A549 (cell line): Measurements from ENCODE around the gene SLC9C1. TPM values are rescaled to one million over a fixed set of nuclear protein-coding genes. Genes with fewer than 3 reads are reported as not detected.

Experiments
- ATAC-seq, 2 experiments: fragments of 200-7000 bp in 1 of 2; fragments of >200 bp in 1 of 2; cut with Nextera tagmentation in 1 of 2; cut with Tn5 transposase in 1 of 2; 3 replicates each; pipeline versions ENCODE4 v1.8.0 to v1.9.1; 2018 to 2020; ENCODE audit warnings: mild to moderate bottlenecking in 1 of 2, moderate library complexity in 1 of 2
- CTCF ChIA-PET: fragments of 300-600 bp; sonication (Branson Sonifier 250); formaldehyde crosslinking; extraction: SDS; loops from one replicate; lab custom pipeline; 2021; ENCODE audit warnings: antibody characterized with exemption, inconsistent platforms; lab: Yijun Ruan, JAX
- POLR2A ChIA-PET: fragments of 350-600 bp; formaldehyde crosslinking; extraction: SDS; loops from one replicate; lab custom pipeline; 2021; ENCODE audit warnings: antibody characterized with exemption, inconsistent platforms; lab: Yijun Ruan, JAX
- DNase-seq, 2 experiments: peaks; one replicate each; pipeline versions ENCODE4 v3.0.0 to v3.0.0-alpha.2; 2011 to 2016; ENCODE audit warnings: low read depth in 1 of 2, low spot score in 1 of 2
- FAIRE-seq: peaks from 2 replicates; lab custom pipeline; 2011; peaks lifted over from hg19 to GRCh38; lab: Jason Lieb, UNC
- H3K27ac ChIP-seq, 2 experiments: fragments of >200 bp; sonication (Bioruptor Twin); formaldehyde crosslinking; 3 replicates each; pipeline ENCODE4 v1.5.1; 2016 to 2017
- H3K4me1 ChIP-seq: fragments of >200 bp; sonication (Bioruptor Twin); formaldehyde crosslinking; 3 replicates; pipeline ENCODE4 v1.6.1; 2016
- H3K4me2 ChIP-seq: fragments of >200 bp; sonication (Bioruptor Twin); formaldehyde crosslinking; 3 replicates; pipeline ENCODE4 v1.6.1; 2016
- H3K4me3 ChIP-seq: fragments of >200 bp; sonication (Bioruptor Twin); formaldehyde crosslinking; 3 replicates; pipeline ENCODE4 v1.5.1; 2016
- H3K9me3 ChIP-seq: fragments of >200 bp; sonication (Bioruptor Twin); formaldehyde crosslinking; 3 replicates; pipeline ENCODE4 v1.6.1; 2016
- BHLHE40 ChIP-seq: IDR thresholded peaks from 2 replicates; pipeline ENCODE4 v1.6.1; 2012; ENCODE audit warnings: low read depth, low read length, inconsistent platforms
- CBX2 ChIP-seq: fragments of 200-600 bp; sonication (generic); IDR thresholded peaks from 2 replicates; pipeline ENCODE4 v1.6.1; 2016; ENCODE audit warnings: low read depth, mild to moderate bottlenecking, borderline replicate concordance
- CHD2 ChIP-seq: fragments of 150-350 bp; IDR thresholded peaks from 2 replicates; pipeline ENCODE4 v1.6.1; 2014; ENCODE audit warnings: low read length; ENCODE audit not compliant: partially characterized antibody
- EHMT2 ChIP-seq: fragments of 200-600 bp; sonication (generic); IDR thresholded peaks from 2 replicates; pipeline ENCODE4 v1.6.1; 2016; ENCODE audit warnings: antibody characterized with exemption, low read depth, mild to moderate bottlenecking, moderate library complexity
- EP300 ChIP-seq, 2 experiments: fragments of >200 bp; sonication (Bioruptor Twin); formaldehyde crosslinking; IDR thresholded peaks; 2 replicates in 1 of 2; 3 replicates in 1 of 2; pipeline ENCODE4 v1.6.1; 2016 to 2017
- ESRRA ChIP-seq: fragments of 150-350 bp; IDR thresholded peaks from 2 replicates; pipeline ENCODE4 v1.6.1; 2014; ENCODE audit warnings: mild to moderate bottlenecking, low read length, borderline replicate concordance
- FOXS1 ChIP-seq: fragments of 250-450 bp; sonication (Bioruptor Pico); IDR thresholded peaks from 2 replicates; pipeline ENCODE4 v1.5.0; 2020; ENCODE audit warnings: mild to moderate bottlenecking, moderate library complexity
- HDAC2 ChIP-seq: fragments of 200-600 bp; sonication (generic); IDR thresholded peaks from 2 replicates; pipeline ENCODE4 v1.6.1; 2016
- JUNB ChIP-seq: fragments of >200 bp; sonication (Bioruptor Twin); formaldehyde crosslinking; IDR thresholded peaks from 2 replicates; pipeline ENCODE4 v1.6.1; 2016
- MAFK ChIP-seq: fragments of 450-650 bp; IDR thresholded peaks from 2 replicates; pipeline ENCODE4 v1.6.1; 2014; ENCODE audit not compliant: partially characterized antibody
- MYC ChIP-seq: IDR thresholded peaks from 2 replicates; pipeline ENCODE4 v1.6.1; 2012; ENCODE audit warnings: mild to moderate bottlenecking, inconsistent platforms, low read length, improper control_type of control experiment, borderline replicate concordance
- NFE2L2 ChIP-seq: fragments of 150-350 bp; conservative IDR thresholded peaks from 2 replicates; pipeline ENCODE4 v1.6.1; 2014; ENCODE audit warnings: low read length
- NPAS2 ChIP-seq: fragments of 250-450 bp; sonication (Bioruptor Pico); IDR thresholded peaks from 2 replicates; pipeline ENCODE4 v1.8.0; 2022; ENCODE audit warnings: mild to moderate bottlenecking, moderate library complexity, borderline replicate concordance
- PBX3 ChIP-seq: IDR thresholded peaks from 2 replicates; pipeline ENCODE4 v1.6.1; 2012
- POLR2A ChIP-seq: IDR thresholded peaks from 2 replicates; pipeline ENCODE4 v1.6.1; 2012; ENCODE audit warnings: mild to moderate bottlenecking, low read length
- RCOR1 ChIP-seq: fragments of 150-350 bp; IDR thresholded peaks from 2 replicates; pipeline ENCODE4 v1.6.1; 2014; ENCODE audit warnings: antibody characterized with exemption, low read length, low read depth
- SMC3 ChIP-seq: fragments of >200 bp; sonication (Bioruptor Twin); formaldehyde crosslinking; IDR thresholded peaks from 3 replicates; pipeline ENCODE4 v1.6.1; 2018; ENCODE audit warnings: inconsistent platforms
- SREBF2 ChIP-seq: fragments of 450-650 bp; IDR thresholded peaks from 2 replicates; pipeline ENCODE4 v1.6.1; 2014; ENCODE audit warnings: mild to moderate bottlenecking, moderate library complexity
- USF2 ChIP-seq: fragments of 450-650 bp; IDR thresholded peaks from 2 replicates; pipeline ENCODE4 v1.6.1; 2014; ENCODE audit warnings: antibody characterized with exemption
- ZC3H11A ChIP-seq: fragments of 450-650 bp; IDR thresholded peaks from 2 replicates; pipeline ENCODE4 v1.6.1; 2014; ENCODE audit warnings: antibody characterized with exemption, mild to moderate bottlenecking
- ZFP36 ChIP-seq: fragments of 450-650 bp; IDR thresholded peaks from 2 replicates; pipeline ENCODE4 v1.6.1; 2014; ENCODE audit warnings: borderline replicate concordance; ENCODE audit not compliant: partially characterized antibody
- ZNF302 ChIP-seq: fragments of 250-450 bp; sonication (Bioruptor Pico); IDR thresholded peaks from 2 replicates; pipeline ENCODE4 v1.9.0; 2021; ENCODE audit warnings: inconsistent platforms, mild to moderate bottlenecking, moderate library complexity
- ZSCAN20 ChIP-seq: fragments of 250-450 bp; sonication (Bioruptor Pico); IDR thresholded peaks from 2 replicates; pipeline ENCODE4 v1.8.0; 2022; ENCODE audit warnings: mild to moderate bottlenecking, moderate library complexity
- WGBS: methylation state at CpG from one replicate; pipeline ENCODE4 v1.1.6; 2017; ENCODE audit errors: missing lambda C conversion rate; 5-methylcytosine and 5-hydroxymethylcytosine counted together
- polyA plus RNA-seq, 4 experiments: library from polyadenylated mRNA; depleted of rRNA in 3 of 4; stranded (reverse); fragments of >200 nt; fragmentation: RNase III in 1 of 4; extraction: RNeasy Plus Mini Kit Qiagen cat#74134 plus additional on column Dnase treatment in 1 of 4; gene quantifications; 2 replicates in 3 of 4; 3 replicates in 1 of 4; pipeline ENCODE4 v1.2.3, GENCODE V29; 2011 to 2017
- TF ChIP-seq, protein P1 (sequence below): fragments of >200 bp; sonication (Bioruptor Twin); formaldehyde crosslinking; IDR thresholded peaks from 3 replicates; pipeline ENCODE4 v1.5.1; 2016
- TF ChIP-seq, protein P2 (sequence below): IDR thresholded peaks from 2 replicates; pipeline ENCODE4 v1.6.1; 2012
- TF ChIP-seq, protein P3 (sequence below): fragments of >200 bp; sonication (Bioruptor Twin); formaldehyde crosslinking; IDR thresholded peaks from 3 replicates; pipeline ENCODE4 v1.6.1; 2016

SLC9C1 gene
- polyA plus RNA-seq, 2 of the 4 experiments (the other 2 are of a cell fraction): not detected

DNA sequence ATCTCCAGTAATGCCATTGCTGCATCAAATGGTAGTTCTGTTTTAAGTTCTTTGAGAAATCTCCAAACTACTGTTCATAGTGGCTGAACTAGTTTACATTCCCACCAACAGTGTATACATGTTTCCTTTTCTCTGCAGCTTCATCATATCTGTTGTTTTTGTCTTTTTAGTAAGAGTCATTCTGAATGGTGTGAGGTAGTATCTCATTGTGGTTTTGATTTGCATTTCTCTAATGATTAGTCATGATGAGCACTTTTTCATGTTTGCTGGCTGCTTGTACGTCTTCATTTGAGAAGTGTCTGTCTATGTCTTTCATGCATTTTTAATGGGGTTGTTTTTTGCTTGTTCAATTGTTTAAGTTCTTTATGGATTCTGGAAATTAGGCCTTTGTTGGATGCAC, 150.8 kb downstream of the SLC9C1 start:
- H3K4me3 ChIP-seq: no peak overlapping the region
- ChIA-PET POLR2A (no interaction called here), CTCF (interaction anchor here (0.9 kb wide), 1 partner anchor 149 kb away, joined by 3 read pairs; no protein-coding TSS in a partner anchor)
- H3K9me3 ChIP-seq: peaks cover 26% of the 10 kb centered on the region
- no peak for TF ChIP-seq NFE2L2
- TF ChIP-seq, protein P1, sequence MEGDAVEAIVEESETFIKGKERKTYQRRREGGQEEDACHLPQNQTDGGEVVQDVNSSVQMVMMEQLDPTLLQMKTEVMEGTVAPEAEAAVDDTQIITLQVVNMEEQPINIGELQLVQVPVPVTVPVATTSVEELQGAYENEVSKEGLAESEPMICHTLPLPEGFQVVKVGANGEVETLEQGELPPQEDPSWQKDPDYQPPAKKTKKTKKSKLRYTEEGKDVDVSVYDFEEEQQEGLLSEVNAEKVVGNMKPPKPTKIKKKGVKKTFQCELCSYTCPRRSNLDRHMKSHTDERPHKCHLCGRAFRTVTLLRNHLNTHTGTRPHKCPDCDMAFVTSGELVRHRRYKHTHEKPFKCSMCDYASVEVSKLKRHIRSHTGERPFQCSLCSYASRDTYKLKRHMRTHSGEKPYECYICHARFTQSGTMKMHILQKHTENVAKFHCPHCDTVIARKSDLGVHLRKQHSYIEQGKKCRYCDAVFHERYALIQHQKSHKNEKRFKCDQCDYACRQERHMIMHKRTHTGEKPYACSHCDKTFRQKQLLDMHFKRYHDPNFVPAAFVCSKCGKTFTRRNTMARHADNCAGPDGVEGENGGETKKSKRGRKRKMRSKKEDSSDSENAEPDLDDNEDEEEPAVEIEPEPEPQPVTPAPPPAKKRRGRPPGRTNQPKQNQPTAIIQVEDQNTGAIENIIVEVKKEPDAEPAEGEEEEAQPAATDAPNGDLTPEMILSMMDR: no peak
- no peak for TF ChIP-seq ESRRA
- no peak for TF ChIP-seq ZNF302
- TF ChIP-seq, protein P2, sequence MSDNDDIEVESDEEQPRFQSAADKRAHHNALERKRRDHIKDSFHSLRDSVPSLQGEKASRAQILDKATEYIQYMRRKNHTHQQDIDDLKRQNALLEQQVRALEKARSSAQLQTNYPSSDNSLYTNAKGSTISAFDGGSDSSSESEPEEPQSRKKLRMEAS: no peak
- TF ChIP-seq ZSCAN20 (CRISPR knock-in tag): no peak
- TF ChIP-seq PBX3: no peak
- TF ChIP-seq USF2: no peak
- no peak for TF ChIP-seq POLR2A
- TF ChIP-seq ZC3H11A: no peak
- TF ChIP-seq SREBF2: no peak
- no peak for TF ChIP-seq EHMT2
- TF ChIP-seq NPAS2 (CRISPR knock-in tag): no peak
- TF ChIP-seq BHLHE40: no peak
- TF ChIP-seq MYC: no peak
- TF ChIP-seq SMC3: no peak
- no peak for TF ChIP-seq JUNB
- TF ChIP-seq, all 56 proteins: peak for 0
- ATAC-seq (no peak), DNase-seq (no peak), FAIRE-seq (no peak)
- Histone ChIP-seq H3K4me1 (no peaks in the 10 kb centered on the region), H3K4me2 (no peak overlapping the region), H3K27ac (no peak overlapping the region)
- 40% methylated on average over 1 of the region's 1 CpG for WGBS

DNA sequence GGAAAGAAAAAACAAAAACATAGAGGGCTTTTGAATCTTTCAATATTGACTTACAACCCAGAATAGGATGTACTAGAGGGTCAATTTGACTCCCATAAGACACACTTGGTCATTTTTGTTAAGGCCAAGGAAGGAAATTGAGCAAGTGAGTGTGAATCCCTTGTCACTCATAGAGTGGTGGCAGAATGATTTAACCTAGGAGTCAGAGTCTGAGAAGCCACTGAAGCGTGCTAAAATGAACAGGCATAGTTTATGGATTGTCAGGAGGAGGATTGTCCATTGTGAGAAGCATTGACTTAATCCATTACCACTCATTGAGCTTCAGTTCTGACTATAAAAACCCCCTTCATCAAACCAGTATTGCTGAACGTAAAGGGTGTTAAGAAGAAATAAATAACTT, 152.7 kb downstream of the SLC9C1 start:
- TF ChIP-seq MAFK: no peak
- no peak for TF ChIP-seq RCOR1
- no peak for TF ChIP-seq CHD2
- TF ChIP-seq ZFP36: no peak
- no peak for TF ChIP-seq BHLHE40
- no peak for TF ChIP-seq NPAS2 (CRISPR knock-in tag)
- TF ChIP-seq, protein P2: no peak
- no peak for TF ChIP-seq PBX3
- TF ChIP-seq USF2: no peak
- TF ChIP-seq, protein P3, sequence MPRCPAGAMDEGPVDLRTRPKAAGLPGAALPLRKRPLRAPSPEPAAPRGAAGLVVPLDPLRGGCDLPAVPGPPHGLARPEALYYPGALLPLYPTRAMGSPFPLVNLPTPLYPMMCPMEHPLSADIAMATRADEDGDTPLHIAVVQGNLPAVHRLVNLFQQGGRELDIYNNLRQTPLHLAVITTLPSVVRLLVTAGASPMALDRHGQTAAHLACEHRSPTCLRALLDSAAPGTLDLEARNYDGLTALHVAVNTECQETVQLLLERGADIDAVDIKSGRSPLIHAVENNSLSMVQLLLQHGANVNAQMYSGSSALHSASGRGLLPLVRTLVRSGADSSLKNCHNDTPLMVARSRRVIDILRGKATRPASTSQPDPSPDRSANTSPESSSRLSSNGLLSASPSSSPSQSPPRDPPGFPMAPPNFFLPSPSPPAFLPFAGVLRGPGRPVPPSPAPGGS: no peak
- no peak for TF ChIP-seq FOXS1
- no peak for TF ChIP-seq ZSCAN20 (CRISPR knock-in tag)
- no peak for TF ChIP-seq ZC3H11A
- TF ChIP-seq CBX2: no peak
- no peak for TF ChIP-seq EP300 (IDR thresholded peaks at IDR 0.05)
- TF ChIP-seq HDAC2: no peak
- TF ChIP-seq, all 56 proteins: peak for 0
- H3K27ac ChIP-seq: no peak overlapping the region
- no peak overlapping the region for H3K4me3 ChIP-seq
- ChIA-PET CTCF (no interaction called here), POLR2A (no interaction called here)
- no peak for DNase-seq
- H3K4me2 ChIP-seq: no peak overlapping the region
- no peak for FAIRE-seq
- WGBS: 30% methylated on average over 2 of the region's 2 CpGs
- ATAC-seq: no peak
- peaks cover 15% of the 10 kb centered on the region; the same call in 2 of the 3 replicates for H3K9me3 ChIP-seq
- H3K4me1 ChIP-seq: no peaks in the 10 kb centered on the region
